ENCODE data around the gene SYPL2.

Gene SYPL2

GRCh38 chr1:109493227-109493626, 26.9 kb downstream of the SYPL2 start:
- DNase-seq: no peak

- DNase-seq: peak; percentile 75
Measured at GRCh38 chr1:109493805-109494539, 27.6 kb downstream of the SYPL2 start, which contains the start of gene CYB561D1. TSS of gene CYB561D1 (plus strand) at chr1:109494094. CDS start at chr1:109494140, 46 bp downstream.

GRCh38 chr1:109495738-109496137, 29.4 kb downstream of the SYPL2 start:
- DNase-seq: no peak

DNA sequence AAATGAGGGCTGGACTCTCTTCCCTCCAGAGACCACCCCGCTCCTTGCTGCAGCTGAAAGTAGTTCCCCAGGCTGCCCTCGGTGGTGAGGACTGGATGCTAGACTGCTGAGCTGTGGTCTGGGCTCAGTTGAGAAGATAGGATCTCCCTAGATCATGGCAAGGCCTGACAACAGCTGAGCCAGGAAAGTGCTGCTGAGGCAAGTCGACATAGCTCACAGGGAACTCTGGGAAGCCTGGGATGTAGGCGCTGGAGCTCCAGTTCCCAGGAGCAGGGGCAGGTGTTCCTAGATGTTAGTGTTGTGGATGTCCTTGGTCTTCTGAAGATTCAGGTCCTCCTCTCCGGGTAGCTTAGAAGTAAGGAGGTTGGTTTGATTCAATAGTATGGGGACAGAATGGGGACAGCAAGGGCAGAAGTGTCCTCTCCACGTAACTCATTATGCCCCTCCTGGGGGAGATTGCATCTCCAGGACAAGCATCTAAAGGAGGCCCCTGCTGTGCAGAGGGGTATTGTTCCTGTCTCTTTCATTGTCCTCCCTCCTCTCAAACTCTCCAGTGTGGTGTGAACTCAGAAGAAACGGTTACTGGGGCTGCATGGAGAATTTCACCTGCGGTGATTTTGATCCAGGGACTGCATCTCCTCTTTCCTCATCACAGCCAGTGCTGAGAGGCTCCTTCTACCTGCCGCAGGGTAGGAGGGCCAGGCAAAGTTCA, 31.3 kb downstream of the SYPL2 start:
- DNase-seq: no peak

GRCh38 chr1:109498161-109498801, 31.9 kb downstream of the SYPL2 start:
- peak; percentile 46 for DNase-seq

DNA sequence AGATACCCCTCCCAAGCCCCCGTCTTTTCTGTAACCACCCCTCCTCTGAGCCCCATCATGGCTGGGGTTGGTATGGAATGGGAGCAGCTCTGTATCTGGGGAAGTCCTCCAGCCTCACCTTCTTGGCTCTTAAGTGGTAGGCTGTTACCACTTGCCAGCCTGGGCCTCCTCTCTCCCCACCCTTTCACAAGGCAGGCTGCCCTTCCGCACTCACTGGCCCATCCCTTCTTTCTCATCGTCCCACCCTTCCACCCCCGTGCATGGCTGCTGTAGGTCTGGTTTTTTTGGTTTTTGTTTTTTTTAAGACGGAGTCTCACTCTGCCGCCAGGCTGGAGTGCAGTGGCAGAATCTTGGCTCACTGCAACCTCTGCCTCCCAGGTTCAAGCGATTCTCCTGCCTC, 32.7 kb downstream of the SYPL2 start:
- no peak for DNase-seq

GRCh38 chr1:109499661-109500536, 33.6 kb downstream of the SYPL2 start:
- DNase-seq: peak; percentile 16

- no peak for DNase-seq
Measured at GRCh38 chr1:109500941-109501381, 34.6 kb downstream of the SYPL2 start.

DNA sequence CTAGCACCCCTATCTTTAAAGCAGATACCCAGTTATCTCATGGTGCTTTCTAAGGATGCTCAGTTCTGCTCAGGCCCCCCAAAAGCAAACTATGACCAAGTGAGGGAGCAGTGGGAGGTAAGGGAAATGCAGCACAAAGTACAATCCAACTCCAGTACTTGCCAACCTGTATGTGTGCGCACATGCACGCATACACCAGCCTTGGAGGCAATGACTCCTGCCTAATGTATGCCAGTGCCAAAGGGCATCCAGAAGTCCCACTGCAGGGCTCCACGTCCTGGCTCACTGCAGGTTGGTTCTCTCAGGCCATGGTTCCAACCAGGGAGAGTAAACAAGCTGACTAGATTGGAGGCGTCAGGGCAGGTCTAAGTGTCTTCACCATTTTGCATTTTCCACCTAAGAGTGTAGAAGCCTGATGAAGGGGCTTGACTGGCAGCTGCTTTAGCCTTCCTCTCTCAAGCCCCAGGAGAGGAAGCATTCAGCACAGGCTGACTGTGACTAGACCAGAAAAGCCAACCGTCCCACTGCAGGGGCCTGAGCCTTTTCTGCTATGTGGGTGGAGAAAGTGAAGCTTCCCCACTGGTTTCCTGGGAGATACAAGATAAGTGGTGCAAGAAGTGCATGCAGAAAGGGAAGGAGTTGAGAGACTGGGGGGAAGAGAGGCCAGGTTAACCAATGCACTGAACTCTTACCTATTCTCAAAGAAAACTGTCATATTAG, 35.5 kb downstream of the SYPL2 start:
- DNase-seq: no peak

DNA sequence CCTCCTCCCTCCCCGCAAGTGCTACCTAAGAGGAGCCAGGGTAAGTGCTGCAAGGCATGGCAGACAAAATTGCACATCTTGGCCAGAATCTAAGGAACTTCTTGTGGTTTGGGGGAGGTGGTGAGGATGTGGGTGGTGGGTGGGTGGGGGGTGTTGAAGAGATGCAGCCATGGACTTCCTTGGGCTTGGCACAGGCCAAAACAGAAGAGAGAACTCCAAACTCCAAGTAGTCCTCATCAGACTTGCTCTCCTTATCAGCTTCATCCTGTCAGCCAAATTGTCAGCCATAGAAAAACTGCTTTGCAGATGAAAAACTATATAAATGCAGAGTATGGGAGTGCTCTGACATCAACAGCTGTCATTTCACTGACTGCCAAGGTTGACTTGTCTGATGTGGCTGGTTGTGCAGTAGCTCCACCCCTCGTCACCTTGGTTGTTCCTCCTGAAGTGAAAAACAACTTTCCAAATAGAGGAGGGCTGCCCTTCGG, 36.1 kb downstream of the SYPL2 start:
- no peak for DNase-seq

GRCh38 chr1:109503935-109504334, 37.6 kb downstream of the SYPL2 start:
- no peak for DNase-seq

DNA sequence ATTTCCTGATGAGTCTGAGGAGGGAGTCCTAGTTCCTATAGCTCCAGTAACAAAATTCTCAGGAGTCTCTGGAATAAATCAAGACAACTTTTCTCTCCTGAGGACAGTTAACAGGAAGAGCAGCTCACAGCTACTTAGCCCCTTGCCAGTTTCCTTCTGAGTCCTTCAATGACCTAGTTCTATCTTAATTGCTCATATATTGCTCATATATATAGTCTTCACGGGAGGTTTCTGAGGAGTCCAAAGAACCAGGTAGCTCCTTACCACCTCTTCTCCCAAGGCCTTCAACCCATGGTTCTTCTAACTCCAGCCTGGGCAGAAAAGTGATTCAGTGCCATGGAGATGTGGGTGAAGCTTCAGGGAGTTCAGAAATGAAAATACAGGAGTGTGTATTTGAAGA, 38.6 kb downstream of the SYPL2 start:
- DNase-seq: no peak

- no peak for DNase-seq
Measured at GRCh38 chr1:109508001-109508872, 41.9 kb downstream of the SYPL2 start.

- DNase-seq: no peak
Measured at GRCh38 chr1:109508873-109509175, 42.5 kb downstream of the SYPL2 start.

- DNase-seq: peak; percentile 24
Measured at GRCh38 chr1:109509176-109510134, 43.1 kb downstream of the SYPL2 start, which contains the start of gene AMIGO1. TSS of gene AMIGO1 (minus strand) at chr1:109509727. CDS start at chr1:109508912, 815 bp downstream.

- peak; percentile 13 for DNase-seq
Measured at GRCh38 chr1:109513110-109513710, 46.9 kb downstream of the SYPL2 start.

DNA sequence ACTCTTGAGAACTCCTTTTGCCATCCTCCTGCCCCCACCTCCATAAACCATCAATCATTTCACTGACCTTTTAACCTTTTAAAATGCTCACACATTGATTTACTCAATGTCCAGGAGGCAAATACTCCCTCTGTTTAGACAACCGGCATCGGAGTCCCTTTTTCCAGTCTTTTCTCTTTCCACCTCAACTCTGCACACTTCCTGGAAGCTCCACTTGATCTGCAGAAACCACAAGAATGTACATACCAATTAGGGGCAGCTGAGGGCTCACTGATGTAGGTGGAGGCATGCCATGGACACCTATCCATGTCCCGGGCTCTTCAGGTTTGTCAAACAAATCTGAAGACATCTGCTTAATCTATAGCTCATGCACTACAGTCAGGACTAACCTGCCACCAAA, 48.5 kb downstream of the SYPL2 start:
- DNase-seq: peak; percentile 5

DNA sequence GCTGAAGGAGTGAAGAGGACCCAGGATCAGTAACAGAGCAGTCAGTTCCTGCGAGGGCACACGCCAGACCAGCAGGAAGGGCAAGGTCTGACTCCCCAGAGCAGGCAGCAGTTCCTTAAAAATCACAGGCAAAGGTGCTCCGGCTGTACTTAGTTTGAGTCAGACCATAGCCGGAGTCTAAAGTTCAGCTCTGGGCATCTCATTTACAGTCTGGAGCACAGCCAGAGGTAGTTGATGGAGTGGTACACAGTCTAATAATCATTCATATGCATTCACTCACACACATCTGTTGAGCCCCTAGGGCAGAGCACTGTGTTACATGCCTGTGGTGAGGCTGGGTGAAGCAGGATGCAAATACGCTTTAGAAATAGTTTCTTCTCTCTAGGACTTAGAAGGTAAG, 50.5 kb downstream of the SYPL2 start:
- DNase-seq: no peak

DNA sequence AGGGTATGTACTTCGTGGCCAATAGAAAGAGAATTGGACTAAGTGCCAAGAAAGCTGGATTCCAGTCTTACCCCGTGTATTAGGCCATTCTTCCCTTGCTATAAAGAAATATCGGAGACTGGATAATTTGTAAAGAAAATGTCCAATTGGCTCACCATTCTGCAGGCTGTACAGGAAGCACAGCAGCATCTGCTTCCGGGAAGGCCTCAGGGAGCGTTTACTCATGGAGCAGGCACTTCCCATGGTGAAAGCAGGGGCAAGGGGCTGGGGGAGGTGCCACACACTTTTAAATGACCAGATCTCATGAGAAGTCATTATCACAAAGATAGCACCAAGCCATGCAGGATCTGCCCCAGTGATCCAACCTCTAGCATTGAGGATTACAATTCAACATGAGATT, 51.0 kb downstream of the SYPL2 start:
- DNase-seq: no peak
